Retina (tissue), 1 donor: Measurements from ENCODE around the gene MPZL3.

Experiments
- DNase-seq: peaks from one replicate; pipeline ENCODE4 v3.0.0-alpha.2; 2016

Gene MPZL3

GRCh38 chr11:118176778-118177134 lies 75.4 kb downstream of the MPZL3 start:
- no peak for DNase-seq
